GM12874 (cell line): ENCODE data around the gene EIF6.

Source experiments
- CTCF ChIP-seq: IDR thresholded peaks from 2 replicates; pipeline ENCODE4 v1.5.1; 2011; ENCODE audit warnings: low read depth, mild to moderate bottlenecking, control low read depth, low read length, moderate library complexity; ENCODE audit not compliant: insufficient read depth

EIF6 gene

GRCh38 chr20:35302421-35303335, 18.1 kb upstream of the EIF6 start:
- no peak for TF ChIP-seq CTCF

- TF ChIP-seq CTCF, result no peak
Measured at GRCh38 chr20:35301426-35301825, 16.9 kb upstream of the EIF6 start.

GRCh38 chr20:35300469-35301262, 16.1 kb upstream of the EIF6 start:
- TF ChIP-seq CTCF, result no peak

GRCh38 chr20:35299780-35300179, 15.2 kb upstream of the EIF6 start:
- TF ChIP-seq CTCF, result no peak

- no peak for TF ChIP-seq CTCF
Measured at GRCh38 chr20:35298264-35298663, 13.7 kb upstream of the EIF6 start.

GRCh38 chr20:35297740-35298139, 13.2 kb upstream of the EIF6 start:
- TF ChIP-seq CTCF, result no peak

- no peak for TF ChIP-seq CTCF
Measured at GRCh38 chr20:35297155-35297554, 12.6 kb upstream of the EIF6 start.
